Hepatocyte (in vitro differentiated cells): ENCODE results near the gene NPM1. TPM values are rescaled to one million over a fixed set of nuclear protein-coding genes. Genes with fewer than 3 reads are reported as not detected.

Experiments used
- DNase-seq: peaks from one replicate; pipeline ENCODE4 v3.0.0-alpha.2; 2016; ENCODE audit warnings: low spot score
- H2AFZ ChIP-seq: fragments of 200-600 bp; sonication (generic); 2 replicates; pipeline ENCODE4 v1.6.0; 2016; ENCODE audit warnings: antibody characterized with exemption, mild to moderate bottlenecking
- H3K27ac ChIP-seq: fragments of 200-600 bp; sonication (generic); 2 replicates; pipeline ENCODE4 v1.5.1; 2016; ENCODE audit warnings: mild to moderate bottlenecking
- H3K27me3 ChIP-seq: fragments of 200-600 bp; sonication (generic); 2 replicates; pipeline ENCODE4 v1.6.1; 2016
- H3K36me3 ChIP-seq: fragments of 200-600 bp; sonication (generic); replicated peaks from 2 replicates; pipeline ENCODE4 v1.5.1; 2016; ENCODE audit warnings: low read depth; ENCODE audit not compliant: insufficient read depth
- H3K4me1 ChIP-seq: fragments of 200-600 bp; sonication (generic); 2 replicates; pipeline ENCODE4 v1.5.1; 2016; ENCODE audit warnings: mild to moderate bottlenecking, moderate library complexity; ENCODE audit not compliant: insufficient read depth
- H3K4me2 ChIP-seq: fragments of 200-600 bp; sonication (generic); 2 replicates; pipeline ENCODE4 v1.6.0; 2016
- H3K4me3 ChIP-seq: fragments of 200-600 bp; sonication (generic); 2 replicates; pipeline ENCODE4 v1.5.1; 2016; ENCODE audit warnings: mild to moderate bottlenecking
- H3K79me2 ChIP-seq: fragments of 200-600 bp; sonication (generic); 2 replicates; pipeline ENCODE4 v1.6.0; 2017; ENCODE audit warnings: mild to moderate bottlenecking
- H3K9me2 ChIP-seq: fragments of 200-600 bp; sonication (generic); replicated peaks from 2 replicates; pipeline ENCODE4 v1.6.0; 2017; ENCODE audit warnings: mild to moderate bottlenecking; ENCODE audit not compliant: insufficient read depth
- H3K9me3 ChIP-seq: fragments of 200-600 bp; sonication (generic); 2 replicates; pipeline ENCODE4 v1.5.1; 2016; ENCODE audit warnings: low read depth, mild to moderate bottlenecking
- H4K20me1 ChIP-seq: fragments of 200-600 bp; sonication (generic); 2 replicates; pipeline ENCODE4 v1.6.0; 2016; ENCODE audit warnings: mild to moderate bottlenecking; ENCODE audit not compliant: insufficient read depth, poor library complexity, severe bottlenecking
- EZH2 ChIP-seq: fragments of 200-600 bp; sonication (generic); IDR thresholded peaks from 2 replicates; pipeline ENCODE4 v1.6.1; 2016; ENCODE audit warnings: antibody characterized with exemption, mild to moderate bottlenecking, borderline replicate concordance
- EZH2phosphoT487 ChIP-seq: fragments of 200-600 bp; sonication (generic); IDR thresholded peaks from one replicate; pipeline ENCODE4 v1.6.1; 2018; ENCODE audit warnings: antibody characterized with exemption, mild to moderate bottlenecking, low read depth, moderate library complexity; ENCODE audit not compliant: unreplicated experiment, severe bottlenecking
- WGBS: methylation state at CpG from one replicate; pipeline ENCODE4 v1.1.6; 2016; ENCODE audit warnings: low lambda C conversion rate; ENCODE audit errors: missing lambda C conversion rate; 5-methylcytosine and 5-hydroxymethylcytosine counted together
- polyA plus RNA-seq: library from polyadenylated mRNA; unstranded; fragments of >200 nt; fragmentation: Nextera tagmentation; extraction: Ambion mirVana; gene quantifications from 2 replicates; pipeline ENCODE4 v1.2.1, GENCODE V29; 2016
- total RNA-seq: library from RNA; depleted of rRNA; stranded (reverse); fragments of >200 nt; gene quantifications from 2 replicates; pipeline ENCODE4 v1.2.3, GENCODE V29; 2014
- TF ChIP-seq, protein P1 (sequence below): fragments of 200-600 bp; sonication (generic); IDR thresholded peaks from 2 replicates; pipeline ENCODE4 v1.5.1; 2016; ENCODE audit warnings: antibody characterized with exemption, mild to moderate bottlenecking; ENCODE audit not compliant: poor library complexity

Gene NPM1
- total and polyA plus RNA-seq, 2 experiments from 2014 or later: 443 to 1,088 TPM

DNA sequence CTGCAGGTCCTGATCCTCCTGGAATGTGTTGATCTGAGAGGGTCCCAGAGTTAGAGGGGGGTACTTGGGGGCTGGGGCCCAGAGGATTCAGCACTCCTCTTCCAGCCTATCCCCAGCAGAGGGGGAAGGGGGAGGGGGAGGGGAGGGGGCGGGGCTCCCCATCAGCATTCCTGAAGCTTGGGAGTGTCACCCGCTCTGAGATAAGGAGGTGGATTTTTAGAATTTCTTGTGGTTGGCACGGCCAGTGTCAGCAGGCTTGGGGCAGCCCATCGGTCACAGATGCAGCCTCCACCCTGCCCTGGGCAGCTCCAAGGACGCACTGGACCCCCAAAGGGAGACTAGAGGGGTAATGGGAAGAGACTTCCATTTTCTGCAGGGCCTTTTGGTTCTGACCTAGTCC lies 37.1 kb downstream of the NPM1 start:
- DNase-seq: no peak
- no peak overlapping the region for H3K4me2 ChIP-seq

DNA sequence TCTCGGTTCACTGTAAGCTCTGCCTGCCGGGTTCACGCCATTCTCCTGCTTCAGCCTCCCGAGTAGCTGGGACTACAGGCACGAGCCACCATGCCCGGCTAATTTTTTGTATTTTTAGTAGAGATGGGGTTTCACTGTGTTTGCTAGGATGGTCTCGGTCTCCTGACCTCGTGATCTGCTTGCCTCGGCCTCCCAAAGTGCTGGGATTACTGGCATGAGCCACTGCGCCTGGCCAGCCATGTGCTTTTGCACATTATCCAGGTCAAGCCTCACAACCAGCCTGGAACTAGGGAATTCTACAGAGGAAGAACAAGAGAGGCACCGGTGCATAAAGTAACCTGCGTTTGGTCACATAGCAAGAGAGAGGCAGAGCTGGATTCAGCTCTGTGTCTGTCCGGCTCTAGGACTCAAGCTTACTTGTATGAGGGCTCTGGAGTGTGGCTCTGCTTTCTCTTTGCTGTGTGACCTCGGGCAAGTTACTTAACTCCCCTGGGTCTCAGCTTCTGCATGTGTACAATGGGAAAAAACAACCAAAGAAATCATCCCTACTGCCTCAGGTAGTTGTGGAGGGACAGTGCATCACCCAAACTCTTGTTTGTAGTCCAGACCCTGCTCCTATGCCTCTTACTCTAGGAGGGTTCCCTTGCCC lies 38.1 kb downstream of the NPM1 start:
- TF ChIP-seq EZH2phosphoT487 (no peak), EZH2 (no peak)
- TF ChIP-seq, protein P1, sequence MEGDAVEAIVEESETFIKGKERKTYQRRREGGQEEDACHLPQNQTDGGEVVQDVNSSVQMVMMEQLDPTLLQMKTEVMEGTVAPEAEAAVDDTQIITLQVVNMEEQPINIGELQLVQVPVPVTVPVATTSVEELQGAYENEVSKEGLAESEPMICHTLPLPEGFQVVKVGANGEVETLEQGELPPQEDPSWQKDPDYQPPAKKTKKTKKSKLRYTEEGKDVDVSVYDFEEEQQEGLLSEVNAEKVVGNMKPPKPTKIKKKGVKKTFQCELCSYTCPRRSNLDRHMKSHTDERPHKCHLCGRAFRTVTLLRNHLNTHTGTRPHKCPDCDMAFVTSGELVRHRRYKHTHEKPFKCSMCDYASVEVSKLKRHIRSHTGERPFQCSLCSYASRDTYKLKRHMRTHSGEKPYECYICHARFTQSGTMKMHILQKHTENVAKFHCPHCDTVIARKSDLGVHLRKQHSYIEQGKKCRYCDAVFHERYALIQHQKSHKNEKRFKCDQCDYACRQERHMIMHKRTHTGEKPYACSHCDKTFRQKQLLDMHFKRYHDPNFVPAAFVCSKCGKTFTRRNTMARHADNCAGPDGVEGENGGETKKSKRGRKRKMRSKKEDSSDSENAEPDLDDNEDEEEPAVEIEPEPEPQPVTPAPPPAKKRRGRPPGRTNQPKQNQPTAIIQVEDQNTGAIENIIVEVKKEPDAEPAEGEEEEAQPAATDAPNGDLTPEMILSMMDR: no peak
- no peaks in the 10 kb centered on the region for H3K79me2 ChIP-seq
- 92% methylated on average over 14 of the region's 14 CpGs for WGBS
- H3K4me2 ChIP-seq: no peak overlapping the region
- H2AFZ ChIP-seq: no peak overlapping the region
- peaks cover 1% of the 10 kb centered on the region for H3K4me1 ChIP-seq
- H3K4me3 ChIP-seq: no peak overlapping the region
- H3K27me3 ChIP-seq: peaks cover 12% of the 10 kb centered on the region
- no peak overlapping the region for H3K27ac ChIP-seq
- H3K36me3 ChIP-seq: no peaks in the 10 kb centered on the region
- no peak for DNase-seq
- H3K9me3 ChIP-seq: no peaks in the 10 kb centered on the region
- H3K9me2 ChIP-seq: no peaks in the 10 kb centered on the region
- H4K20me1 ChIP-seq: no peaks in the 10 kb centered on the region

More for the DNA sequence above, 37.1 kb downstream of the NPM1 start:
- 59% methylated on average over 2 of the region's 5 CpGs for WGBS
- Histone ChIP-seq H3K9me3 (no peaks in the 10 kb centered on the region), H3K4me3 (no peak overlapping the region), H2AFZ (no peak overlapping the region), H3K79me2 (no peaks in the 10 kb centered on the region), H3K27ac (no peak overlapping the region), H3K4me1 (peaks cover 8% of the 10 kb centered on the region), H4K20me1 (peaks cover 8% of the 10 kb centered on the region), H3K9me2 (no peaks in the 10 kb centered on the region), H3K27me3 (peaks cover 12% of the 10 kb centered on the region), H3K36me3 (no peaks in the 10 kb centered on the region)
- no peak for TF ChIP-seq EZH2
- TF ChIP-seq, protein P1: no peak
- no peak for TF ChIP-seq EZH2phosphoT487

DNA sequence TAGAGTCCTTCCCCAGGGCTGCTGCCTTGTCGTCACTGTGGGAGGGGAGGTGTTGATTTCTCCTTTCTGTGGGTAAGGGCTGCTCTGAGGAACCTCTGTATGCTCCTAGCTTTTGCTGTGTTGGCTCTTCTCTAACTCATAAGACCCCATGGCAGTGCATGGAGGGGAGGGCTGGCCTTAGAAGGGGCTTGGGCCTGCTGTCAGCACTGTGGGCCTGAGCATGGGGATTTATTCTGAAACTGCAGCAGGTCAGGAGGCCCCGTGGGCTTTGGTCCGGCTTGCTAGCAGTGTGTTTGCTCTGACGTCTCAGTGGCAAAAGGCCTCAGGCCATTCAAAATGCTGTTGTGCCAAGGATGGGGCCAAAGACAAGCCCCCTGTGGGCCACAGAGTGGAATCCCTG lies 38.6 kb downstream of the NPM1 start:
- H3K4me3 ChIP-seq: no peak overlapping the region
- H2AFZ ChIP-seq: no peak overlapping the region
- H3K4me1 ChIP-seq: no peaks in the 10 kb centered on the region
- DNase-seq: no peak
- no peaks in the 10 kb centered on the region for H3K9me3 ChIP-seq
- H3K36me3 ChIP-seq: no peaks in the 10 kb centered on the region
- TF ChIP-seq EZH2 (no peak), EZH2phosphoT487 (no peak)
- TF ChIP-seq, protein P1: no peak
- H3K27me3 ChIP-seq: peaks cover 10% of the 10 kb centered on the region
- 85% methylated on average over 4 of the region's 4 CpGs for WGBS
- H3K27ac ChIP-seq: no peak overlapping the region
- no peaks in the 10 kb centered on the region for H4K20me1 ChIP-seq
- H3K4me2 ChIP-seq: no peak overlapping the region
- H3K79me2 ChIP-seq: no peaks in the 10 kb centered on the region
- H3K9me2 ChIP-seq: no peaks in the 10 kb centered on the region
